ENCODE results near the gene DPM1.

The DPM1 gene

DNA sequence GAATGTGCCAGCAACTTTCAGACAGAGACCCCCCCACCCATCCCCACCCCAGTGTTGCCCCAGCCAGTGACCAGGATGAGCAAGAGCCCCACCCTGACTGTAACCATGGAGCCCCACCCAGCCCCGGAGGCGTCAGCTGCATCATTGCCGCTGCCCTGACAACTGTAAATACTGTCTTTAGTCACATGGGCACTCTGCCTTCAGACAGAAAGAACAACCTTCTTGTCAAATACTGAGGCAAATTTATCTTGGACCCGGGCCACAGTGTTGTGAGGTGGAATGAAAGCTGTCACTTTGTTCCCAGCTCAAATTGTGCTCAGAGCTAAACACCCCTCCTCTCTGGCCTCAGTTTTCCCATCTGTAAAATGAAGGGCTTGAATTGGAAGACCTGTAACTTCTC lies 24.0 kb upstream of the DPM1 start:
- Histone ChIP-seq H3K27ac (ENCODE audit: low read length, poor library complexity, severe bottlenecking) (no peak overlapping the region), H3K18ac (ENCODE audit: low read depth in 1 of 2, low read length in 2 of 2) (no peak overlapping the region), H4K8ac (ENCODE audit: low read length) (no peak overlapping the region), H3K4me3 (ENCODE audit: insufficient read depth in 1 of 2, low read depth in 1 of 2, low read length in 2 of 2) (no peak overlapping the region), H3K4me1 (ENCODE audit: control insufficient read depth, insufficient read depth, low read depth, low read length) (peaks cover 22% of the 10 kb centered on the region), H2BK5ac (ENCODE audit: low read depth, low read length, poor library complexity, severe bottlenecking) (no peak overlapping the region), H3K9me3 (ENCODE audit: control insufficient read depth, low read length) (no peaks in the 10 kb centered on the region), H2AFZ (ENCODE audit: low read depth, low read length) (no peak overlapping the region), H3K4ac (ENCODE audit: low read depth in 1 of 2, low read length in 2 of 2) (no peak overlapping the region), H3K14ac (ENCODE audit: low read length in 2 of 2) (no peak overlapping the region), H2AK5ac (ENCODE audit: low read length, severe bottlenecking) (no peak overlapping the region), H3K79me1 (replicated peaks; ENCODE audit: low read length, poor library complexity, severe bottlenecking) (no peaks in the 10 kb centered on the region), H3K36me3 (ENCODE audit: control insufficient read depth in 1 of 2, insufficient read depth in 2 of 2, low read depth in 1 of 2, low read length in 2 of 2) (no peaks in the 10 kb centered on the region), H4K91ac (ENCODE audit: low read length) (no peak overlapping the region), H3K4me2 (ENCODE audit: low read length, poor library complexity, severe bottlenecking) (no peak overlapping the region), H3K27me3 (ENCODE audit: control insufficient read depth in 1 of 2, insufficient read depth in 1 of 2, low read length in 2 of 2) (no peaks in the 10 kb centered on the region), H2BK15ac (ENCODE audit: low read depth, poor library complexity, severe bottlenecking) (no peak overlapping the region), H3K9ac (ENCODE audit: low read length) (peak overlapping the region; percentile 81), H3K23ac (ENCODE audit: low read length in 2 of 2) (no peak overlapping the region), H2BK120ac (ENCODE audit: low read depth, low read length) (no peak overlapping the region), H2BK12ac (ENCODE audit: low read length in 2 of 2) (no peak overlapping the region)
- 41% methylated on average over 4 of the region's 4 CpGs for WGBS
- DNase-seq: peak; percentile 81

DNA sequence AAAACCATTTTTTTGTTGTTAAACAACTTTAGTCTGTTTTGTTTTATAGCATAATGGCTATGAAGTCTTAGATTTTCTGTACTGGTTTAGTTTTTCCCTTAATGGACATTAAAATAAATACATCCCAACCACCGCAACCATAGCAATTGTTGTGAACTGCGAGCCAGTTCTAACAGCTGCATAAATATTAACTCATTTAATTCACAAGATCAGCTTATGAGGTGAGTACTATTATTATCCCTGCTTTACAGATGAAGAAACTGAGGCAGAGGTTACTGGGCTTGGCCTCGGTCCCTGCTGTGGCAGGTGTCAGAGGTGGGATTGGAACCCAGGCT lies 23.3 kb upstream of the DPM1 start:
- H3K27ac ChIP-seq (ENCODE audit: low read length, poor library complexity, severe bottlenecking): no peak overlapping the region
- no peaks in the 10 kb centered on the region for H3K79me1 ChIP-seq (replicated peaks; ENCODE audit: low read length, poor library complexity, severe bottlenecking)
- WGBS: 100% methylated on average over 1 of the region's 3 CpGs
- H4K91ac ChIP-seq (ENCODE audit: low read length): no peak overlapping the region
- H2BK12ac ChIP-seq (ENCODE audit: low read length in 2 of 2): no peak overlapping the region
- H3K27me3 ChIP-seq (ENCODE audit: control insufficient read depth in 1 of 2, insufficient read depth in 1 of 2, low read length in 2 of 2): no peaks in the 10 kb centered on the region
- no peaks in the 10 kb centered on the region for H3K9me3 ChIP-seq (ENCODE audit: control insufficient read depth, low read length)
- no peak overlapping the region for H2AFZ ChIP-seq (ENCODE audit: low read depth, low read length)
- H2AK5ac ChIP-seq (ENCODE audit: low read length, severe bottlenecking): no peak overlapping the region
- H2BK5ac ChIP-seq (ENCODE audit: low read depth, low read length, poor library complexity, severe bottlenecking): no peak overlapping the region
- no peak overlapping the region for H3K14ac ChIP-seq (ENCODE audit: low read length in 2 of 2)
- no peak overlapping the region for H3K4ac ChIP-seq (ENCODE audit: low read depth in 1 of 2, low read length in 2 of 2)
- no peak overlapping the region for H4K8ac ChIP-seq (ENCODE audit: low read length)
- peak overlapping the region; percentile 81 for H3K9ac ChIP-seq (ENCODE audit: low read length)
- no peak overlapping the region for H3K4me2 ChIP-seq (ENCODE audit: low read length, poor library complexity, severe bottlenecking)
- H3K4me1 ChIP-seq (ENCODE audit: control insufficient read depth, insufficient read depth, low read depth, low read length): peaks cover 22% of the 10 kb centered on the region
- H3K36me3 ChIP-seq (ENCODE audit: control insufficient read depth in 1 of 2, insufficient read depth in 2 of 2, low read depth in 1 of 2, low read length in 2 of 2): no peaks in the 10 kb centered on the region
- H3K23ac ChIP-seq (ENCODE audit: low read length in 2 of 2): no peak overlapping the region
- no peak overlapping the region for H3K4me3 ChIP-seq (ENCODE audit: insufficient read depth in 1 of 2, low read depth in 1 of 2, low read length in 2 of 2)
- no peak overlapping the region for H3K18ac ChIP-seq (ENCODE audit: low read depth in 1 of 2, low read length in 2 of 2)
- no peak overlapping the region for H2BK15ac ChIP-seq (ENCODE audit: low read depth, poor library complexity, severe bottlenecking)
- no peak for DNase-seq
- H2BK120ac ChIP-seq (ENCODE audit: low read depth, low read length): no peak overlapping the region

DNA sequence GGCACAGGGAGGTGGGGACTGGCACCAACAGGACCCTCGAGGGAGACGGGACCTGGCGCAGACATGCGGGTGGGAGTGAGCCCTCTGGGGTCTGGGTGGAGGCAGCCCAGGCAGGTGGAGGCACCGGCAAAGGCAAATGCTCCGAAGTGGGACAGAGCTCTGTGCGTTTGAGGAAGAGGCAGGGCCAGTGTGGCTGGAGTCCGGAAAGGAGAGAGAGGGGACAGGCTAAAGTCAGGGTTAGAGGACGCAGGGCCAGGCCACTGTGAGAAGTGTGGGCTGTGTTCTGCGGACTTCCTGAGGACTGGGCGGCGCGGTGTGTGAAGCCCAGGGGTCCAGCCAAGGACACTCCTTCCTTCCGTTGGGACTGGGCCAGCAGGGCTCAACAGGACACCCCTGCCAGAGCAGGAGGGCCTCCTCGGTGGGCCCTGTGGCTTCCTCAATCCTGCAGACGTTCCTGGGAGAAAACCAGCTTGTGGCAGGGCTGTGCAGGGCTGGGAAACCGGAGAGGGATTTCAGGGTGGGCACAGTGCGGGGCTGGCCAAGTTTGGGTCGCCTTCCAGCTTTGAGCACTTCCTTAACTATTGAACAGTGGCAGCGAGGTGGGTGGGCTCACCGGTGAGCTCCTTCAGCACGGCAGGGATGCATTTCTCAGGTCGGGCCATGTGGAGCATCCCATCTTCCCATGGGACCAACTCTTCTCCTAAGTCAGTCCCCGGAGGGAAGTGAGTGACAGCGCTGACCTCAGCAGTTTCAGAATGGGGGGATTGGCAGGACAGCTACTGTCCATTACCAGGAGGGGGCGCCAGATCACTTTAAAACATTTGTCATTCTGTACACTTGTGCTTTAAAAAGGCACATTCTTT lies 22.8 kb upstream of the DPM1 start:
- Histone ChIP-seq H3K4me1 (ENCODE audit: control insufficient read depth, insufficient read depth, low read depth, low read length) (peaks cover 23% of the 10 kb centered on the region), H4K8ac (ENCODE audit: low read length) (peak overlapping the region; percentile 62), H2BK15ac (ENCODE audit: low read depth, poor library complexity, severe bottlenecking) (peak overlapping the region; percentile 17), H3K4me2 (ENCODE audit: low read length, poor library complexity, severe bottlenecking) (no peak overlapping the region), H2BK120ac (ENCODE audit: low read depth, low read length) (no peak overlapping the region), H3K27me3 (ENCODE audit: control insufficient read depth in 1 of 2, insufficient read depth in 1 of 2, low read length in 2 of 2) (no peaks in the 10 kb centered on the region), H3K4ac (ENCODE audit: low read depth in 1 of 2, low read length in 2 of 2) (peak overlapping the region in 1 of 2 experiments; percentile 69), H3K4me3 (ENCODE audit: insufficient read depth in 1 of 2, low read depth in 1 of 2, low read length in 2 of 2) (no peak overlapping the region), H3K27ac (ENCODE audit: low read length, poor library complexity, severe bottlenecking) (no peak overlapping the region), H3K14ac (ENCODE audit: low read length in 2 of 2) (no peak overlapping the region), H2BK12ac (ENCODE audit: low read length in 2 of 2) (peak overlapping the region; percentile 81 to 87), H3K36me3 (ENCODE audit: control insufficient read depth in 1 of 2, insufficient read depth in 2 of 2, low read depth in 1 of 2, low read length in 2 of 2) (no peaks in the 10 kb centered on the region), H2AFZ (ENCODE audit: low read depth, low read length) (peak overlapping the region; percentile 19), H3K18ac (ENCODE audit: low read depth in 1 of 2, low read length in 2 of 2) (peak overlapping the region; percentile 25 to 37), H3K23ac (ENCODE audit: low read length in 2 of 2) (peak overlapping the region in 1 of 2 experiments; percentile 61), H3K9me3 (ENCODE audit: control insufficient read depth, low read length) (no peaks in the 10 kb centered on the region), H2BK5ac (ENCODE audit: low read depth, low read length, poor library complexity, severe bottlenecking) (no peak overlapping the region), H3K9ac (ENCODE audit: low read length) (peak overlapping the region; percentile 81), H2AK5ac (ENCODE audit: low read length, severe bottlenecking) (peak overlapping the region; percentile 74), H3K79me1 (replicated peaks; ENCODE audit: low read length, poor library complexity, severe bottlenecking) (no peaks in the 10 kb centered on the region), H4K91ac (ENCODE audit: low read length) (peak overlapping the region; percentile 73)
- peak; percentile 79 for DNase-seq
- 64% methylated on average over 25 of the region's 26 CpGs for WGBS

DNA sequence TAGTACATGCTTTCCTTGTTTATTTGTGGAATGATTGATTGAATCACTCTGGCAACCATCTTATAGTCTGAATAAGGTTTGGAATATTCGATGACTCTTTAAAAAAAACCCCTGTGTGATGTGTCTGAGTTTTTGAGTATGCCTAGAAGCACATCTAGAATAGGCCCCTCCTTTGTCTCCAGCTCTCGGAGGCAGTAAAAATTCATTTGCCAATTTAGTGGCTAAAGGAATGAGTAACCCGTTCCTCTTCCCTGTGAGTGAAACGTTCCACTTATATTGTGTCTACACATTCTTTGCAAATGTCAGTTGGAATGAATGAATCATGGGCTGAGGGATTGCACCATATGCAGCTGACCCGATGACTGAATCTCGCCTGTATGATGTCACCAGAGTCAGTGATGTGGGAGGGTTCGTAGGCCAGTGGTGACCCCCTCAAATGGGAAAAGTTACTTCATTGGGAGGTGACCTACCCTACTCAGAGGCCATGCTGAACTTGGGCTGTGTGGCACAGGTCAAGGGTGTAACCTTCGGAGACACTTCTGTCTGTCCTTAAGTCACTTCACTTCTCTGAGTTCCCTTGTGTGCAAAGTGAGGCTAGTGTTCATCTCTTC lies 21.8 kb upstream of the DPM1 start:
- no peak overlapping the region for H3K14ac ChIP-seq (ENCODE audit: low read length in 2 of 2)

More for the DNA sequence above, 21.8 kb upstream of the DPM1 start:
- Histone ChIP-seq H2BK5ac (ENCODE audit: low read depth, low read length, poor library complexity, severe bottlenecking) (no peak overlapping the region), H2BK15ac (ENCODE audit: low read depth, poor library complexity, severe bottlenecking) (no peak overlapping the region), H4K8ac (ENCODE audit: low read length) (peak overlapping the region; percentile 59), H2BK12ac (ENCODE audit: low read length in 2 of 2) (peak overlapping the region in 1 of 2 experiments; percentile 51), H2AK5ac (ENCODE audit: low read length, severe bottlenecking) (peak overlapping the region; percentile 74), H3K27ac (ENCODE audit: low read length, poor library complexity, severe bottlenecking) (peak overlapping the region; percentile 69), H3K18ac (ENCODE audit: low read depth in 1 of 2, low read length in 2 of 2) (peak overlapping the region in 1 of 2 experiments; percentile 37), H3K79me1 (replicated peaks; ENCODE audit: low read length, poor library complexity, severe bottlenecking) (no peaks in the 10 kb centered on the region), H4K91ac (ENCODE audit: low read length) (peak overlapping the region; percentile 45), H3K9me3 (ENCODE audit: control insufficient read depth, low read length) (no peaks in the 10 kb centered on the region), H3K23ac (ENCODE audit: low read length in 2 of 2) (no peak overlapping the region), H3K4me3 (ENCODE audit: insufficient read depth in 1 of 2, low read depth in 1 of 2, low read length in 2 of 2) (no peak overlapping the region), H2AFZ (ENCODE audit: low read depth, low read length) (no peak overlapping the region), H3K4me2 (ENCODE audit: low read length, poor library complexity, severe bottlenecking) (no peak overlapping the region), H3K4ac (ENCODE audit: low read depth in 1 of 2, low read length in 2 of 2) (no peak overlapping the region), H3K9ac (ENCODE audit: low read length) (peak overlapping the region; percentile 80), H3K4me1 (ENCODE audit: control insufficient read depth, insufficient read depth, low read depth, low read length) (peaks cover 29% of the 10 kb centered on the region), H3K36me3 (ENCODE audit: control insufficient read depth in 1 of 2, insufficient read depth in 2 of 2, low read depth in 1 of 2, low read length in 2 of 2) (no peaks in the 10 kb centered on the region), H2BK120ac (ENCODE audit: low read depth, low read length) (no peak overlapping the region), H3K27me3 (ENCODE audit: control insufficient read depth in 1 of 2, insufficient read depth in 1 of 2, low read length in 2 of 2) (no peaks in the 10 kb centered on the region)
- peak; percentile 99 for DNase-seq
- WGBS: 8% methylated on average over 8 of the region's 8 CpGs
